ENCODE data around the gene SNRPD1.
"Not testable (repeated sequence)": the region's sequence is repeated elsewhere in the genome, so short reads cannot be mapped to it uniquely, and the experiment has no call there.

The SNRPD1 gene

DNA sequence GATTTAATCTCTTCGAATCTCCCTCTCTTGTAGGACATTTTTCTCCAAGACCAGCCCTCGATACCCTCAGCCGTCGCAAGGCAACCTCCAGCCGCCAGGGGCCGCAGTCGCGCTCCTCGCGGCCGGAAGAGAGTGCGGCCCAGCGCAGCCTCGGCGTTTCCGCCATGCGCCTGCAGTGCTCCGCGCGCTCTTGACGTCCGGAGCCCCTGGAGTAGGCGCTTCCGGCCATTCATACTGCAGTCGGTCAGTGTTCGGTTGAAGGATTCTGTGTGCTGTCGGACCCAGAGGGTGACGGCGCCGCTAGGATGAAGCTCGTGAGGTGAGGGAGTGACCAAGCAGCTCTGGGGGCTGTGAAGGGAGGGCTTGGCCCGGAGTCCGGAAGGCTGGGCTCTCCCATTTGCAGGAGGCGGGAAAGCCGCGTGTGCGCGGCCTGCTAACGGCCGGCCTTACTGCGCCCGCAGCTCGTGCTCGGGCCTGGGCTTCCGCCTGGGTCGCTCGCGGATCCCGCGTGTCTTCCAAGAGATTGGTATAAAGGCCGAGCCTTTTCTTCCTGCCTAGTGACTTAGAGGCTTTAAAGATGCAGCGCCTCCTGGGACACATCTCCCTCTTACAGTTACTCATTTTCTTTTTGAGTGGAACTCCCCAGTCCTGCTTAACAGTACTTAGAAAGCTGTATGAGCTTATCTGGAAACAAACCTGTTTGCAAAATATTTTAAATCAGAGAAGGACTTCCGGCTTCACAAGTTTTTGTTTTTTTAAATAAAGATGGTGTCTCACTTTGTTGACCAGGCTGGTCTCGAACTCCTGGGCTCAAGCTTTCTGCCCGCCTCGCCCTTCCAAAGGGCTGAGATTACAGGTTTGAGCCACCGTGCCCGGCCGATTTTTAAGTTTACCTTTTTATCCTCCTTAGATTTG, at the start of gene SNRPD1:
TSS of gene SNRPD1 (plus strand) at position 190 of the 915 bp plus-strand sequence. CDS start at position 306, 116 bp downstream.
- peak; percentile 91 for DNase-seq

- no peak for DNase-seq
Observed at GRCh38 chr18:21571772-21572171, 40.3 kb upstream of the SNRPD1 start.

- DNase-seq: no peak
Observed at GRCh38 chr18:21575656-21576055, 36.5 kb upstream of the SNRPD1 start.

- no peak for DNase-seq
Observed at GRCh38 chr18:21584391-21584790, 27.7 kb upstream of the SNRPD1 start.

GRCh38 chr18:21592361-21592760, 19.8 kb upstream of the SNRPD1 start:
- DNase-seq: not testable (repeated sequence)

GRCh38 chr18:21593540-21594257, 18.4 kb upstream of the SNRPD1 start:
- no peak for DNase-seq

GRCh38 chr18:21597620-21598019, 14.5 kb upstream of the SNRPD1 start:
- no peak for DNase-seq

GRCh38 chr18:21598726-21599584, 13.2 kb upstream of the SNRPD1 start:
- no peak for DNase-seq

GRCh38 chr18:21599585-21600525, 12.3 kb upstream of the SNRPD1 start:
- peak; percentile 79 for DNase-seq

DNA sequence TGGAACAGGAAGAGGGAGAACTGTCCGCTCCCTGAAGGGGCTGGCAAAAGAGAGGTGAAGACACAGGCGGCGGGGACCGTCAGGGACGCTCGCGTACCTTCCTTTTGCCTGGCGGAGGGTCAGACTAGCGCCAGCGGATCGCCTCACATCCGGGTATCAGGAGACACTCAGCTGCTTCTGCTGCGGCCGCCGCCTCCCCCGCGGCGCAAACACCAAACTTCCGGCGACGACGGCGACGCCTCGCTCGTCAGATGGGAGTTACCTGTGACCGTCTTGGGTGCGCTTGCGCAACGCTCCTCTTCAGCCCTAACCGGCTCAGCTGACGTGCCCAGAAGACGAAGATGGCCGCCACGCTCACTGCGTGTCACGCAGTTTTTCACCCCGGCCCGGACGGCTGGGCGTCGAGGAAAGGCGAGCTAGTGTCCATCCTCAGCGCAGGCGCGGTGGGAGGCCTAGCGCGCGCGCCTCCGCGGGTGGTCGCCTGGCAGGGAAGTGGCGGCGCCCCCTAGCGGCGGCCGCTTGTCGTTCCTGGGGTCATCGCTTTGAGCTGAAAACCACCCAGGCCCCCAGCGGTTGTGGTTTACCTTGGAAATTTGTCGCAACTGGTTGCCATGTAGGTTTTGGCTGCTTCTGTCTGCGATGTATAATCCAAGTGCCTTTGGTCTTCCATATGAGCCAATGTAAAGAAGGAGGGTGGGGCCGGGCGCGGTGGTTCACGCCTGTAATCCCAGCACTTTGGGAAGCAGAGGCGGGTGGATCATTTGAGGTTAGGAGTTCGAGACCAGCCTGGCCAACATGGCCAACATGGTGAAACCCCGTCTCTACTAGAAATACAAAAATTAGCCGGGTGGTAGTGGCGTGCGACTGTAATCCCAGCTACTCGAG, 11.3 kb upstream of the SNRPD1 start, which contains the start of gene ESCO1:
TSS of gene ESCO1 (minus strand) at position 179 of the 885 bp plus-strand sequence. CDS start 25,861 bp downstream, outside the sequence.
- peak; percentile 99 for DNase-seq

- DNase-seq: no peak
Observed at GRCh38 chr18:21602299-21602587, 9.9 kb upstream of the SNRPD1 start.

- no peak for DNase-seq
Observed at GRCh38 chr18:21604671-21605070, 7.4 kb upstream of the SNRPD1 start.

- DNase-seq: no peak
Observed at GRCh38 chr18:21605213-21605612, 6.9 kb upstream of the SNRPD1 start.

DNA sequence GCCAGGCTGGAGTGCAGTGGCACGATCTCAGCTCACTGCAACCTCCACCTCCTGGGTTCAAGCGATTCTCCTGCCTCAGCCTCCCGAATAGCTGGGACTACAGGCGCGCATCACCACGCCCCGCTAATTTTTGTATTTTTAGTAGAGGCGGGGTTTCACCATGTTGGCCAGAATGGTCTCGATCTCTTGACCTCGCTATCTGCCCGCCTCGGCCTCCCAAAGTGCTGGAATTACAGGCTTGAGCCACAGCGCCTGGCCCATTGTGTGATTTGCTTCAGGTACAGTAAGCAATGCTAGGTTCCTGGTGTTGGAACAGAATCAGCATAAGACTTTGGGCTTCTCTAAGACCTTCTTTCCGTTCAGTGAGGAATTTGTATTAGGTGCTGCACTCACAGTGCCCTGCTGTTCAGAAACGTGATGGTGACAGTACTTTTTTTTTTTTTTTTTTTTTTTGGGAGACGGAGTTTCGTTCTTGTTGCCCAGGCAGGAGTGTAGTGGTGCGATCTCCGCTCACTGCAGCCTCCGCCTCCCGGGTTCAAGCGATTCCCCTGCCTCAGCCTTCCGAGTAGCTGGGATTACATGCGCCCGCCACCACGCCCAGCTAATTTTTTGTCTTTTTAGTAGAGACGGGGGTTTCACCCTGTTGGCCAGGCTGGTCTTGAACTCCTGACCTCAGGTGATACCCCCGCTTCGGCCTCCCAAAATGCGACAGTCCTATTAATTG, 551 bp upstream of the SNRPD1 start:
- not testable (repeated sequence) for DNase-seq

- DNase-seq: not testable (repeated sequence)
Observed at GRCh38 chr18:21621640-21622039, 9.5 kb downstream of the SNRPD1 start.

GRCh38 chr18:21629089-21629832, 17.1 kb downstream of the SNRPD1 start:
- DNase-seq: no peak

DNA sequence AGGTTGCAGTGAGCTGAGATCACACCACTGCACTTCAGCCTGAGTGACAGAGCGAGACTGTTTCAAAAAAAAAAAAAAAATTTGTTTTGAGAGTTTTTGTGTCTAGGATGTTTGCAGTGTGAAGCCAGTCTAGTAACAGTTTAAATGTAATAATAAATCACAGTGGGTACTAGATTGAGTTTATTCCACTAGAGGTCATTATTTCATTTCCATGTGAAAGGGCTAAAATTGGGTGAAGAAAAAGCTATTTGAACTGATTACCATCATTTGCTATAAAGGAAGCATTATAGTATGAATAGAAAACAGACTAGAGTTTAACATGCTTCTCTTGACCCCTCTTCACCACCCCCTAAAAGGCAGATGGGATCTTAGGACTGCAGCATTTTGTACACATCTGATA, 20.3 kb downstream of the SNRPD1 start:
- DNase-seq: no peak

DNA sequence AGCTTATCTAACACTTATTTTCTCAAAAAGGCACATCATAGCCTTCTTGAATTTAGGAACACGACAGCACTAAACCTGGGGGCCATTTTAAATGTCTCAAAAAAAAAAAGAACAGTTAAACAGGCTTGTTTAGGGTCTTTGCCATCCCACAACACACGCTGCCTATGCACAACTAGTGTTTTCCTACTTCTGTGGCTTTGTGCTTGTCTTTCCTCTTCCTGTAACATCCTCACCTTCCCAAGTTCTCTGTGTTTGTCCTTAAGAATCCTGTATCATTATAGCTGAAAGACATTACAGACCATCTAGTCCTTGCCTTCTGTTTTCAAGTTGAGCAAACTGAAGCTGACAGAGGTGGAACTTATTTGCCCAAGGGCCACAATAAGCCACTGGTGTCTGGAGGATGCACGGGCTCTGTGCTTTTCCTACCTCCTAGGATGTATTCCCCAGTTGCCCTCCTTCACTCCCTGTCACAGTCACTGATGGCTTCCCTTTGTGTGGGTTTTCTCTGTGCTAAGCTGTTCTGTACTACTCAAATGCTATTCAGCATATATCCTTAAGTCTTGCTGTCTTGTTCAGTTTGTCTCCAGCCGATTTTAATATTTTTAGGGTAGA, 22.6 kb downstream of the SNRPD1 start:
- DNase-seq: no peak

- DNase-seq: no peak
Observed at GRCh38 chr18:21636769-21637168, 24.7 kb downstream of the SNRPD1 start.
